HepG2 (cell line): ENCODE results near the gene NUAK2. TPM values are rescaled to one million over a fixed set of nuclear protein-coding genes. Genes with fewer than 3 reads are reported as not detected.

Source experiments
- ATAC-seq: fragments of 200-7000 bp; cut with Tn5 transposase; 3 replicates; pipeline ENCODE4 v1.9.1; 2020; ENCODE audit warnings: mild to moderate bottlenecking, moderate library complexity
- BruUV-seq: library from RNA; stranded (reverse); fragments of 400-500 nt; replicated peaks from 2 replicates; lab custom pipeline; 2021; lab: Mats Ljungman, UMichigan
- CTCF ChIA-PET: fragments of 300-600 bp; formaldehyde crosslinking; extraction: SDS; loops from one replicate; lab custom pipeline; 2021; ENCODE audit warnings: low total read pairs, inconsistent platforms, low intra/inter-chr PET ratio; lab: Yijun Ruan, JAX
- POLR2A ChIA-PET: fragments of 350-600 bp; sonication (Branson Sonifier 250); formaldehyde crosslinking; loops from one replicate; lab custom pipeline; 2020; ENCODE audit warnings: antibody characterized with exemption, inconsistent platforms; lab: Yijun Ruan, JAX
- DNase-seq: peaks from one replicate; pipeline ENCODE4 v3.0.0-alpha.2; 2015; ENCODE audit warnings: low spot score
- FAIRE-seq: peaks from 3 replicates; lab custom pipeline; 2011; peaks lifted over from hg19 to GRCh38; lab: Jason Lieb, UNC
- H2AFZ ChIP-seq: one replicate; pipeline ENCODE4 v1.6.1; 2011; ENCODE audit warnings: low read length, inconsistent platforms
- H3K27ac ChIP-seq: fragments of 300-600 bp; 3 replicates; pipeline ENCODE4 v1.8.0; 2011; ENCODE audit warnings: mixed run types, mild to moderate bottlenecking, mixed read lengths, low read length, inconsistent platforms; ENCODE audit not compliant: insufficient read depth; ENCODE audit errors: extremely low read length
- H3K27me3 ChIP-seq, 2 experiments: fragments of 200-600 bp in 1 of 2; 2 replicates in 1 of 2; 3 replicates in 1 of 2; pipeline versions ENCODE4 v1.6.0 to v1.8.0; 2011; ENCODE audit warnings: low read length in 2 of 2, mild to moderate bottlenecking in 2 of 2, moderate library complexity in 2 of 2, inconsistent platforms in 1 of 2; ENCODE audit not compliant: insufficient read depth in 2 of 2, control insufficient read depth in 1 of 2
- H3K36me3 ChIP-seq, 2 experiments: fragments of 200-600 bp in 1 of 2; replicated peaks in 1 of 2; 2 replicates in 1 of 2; 3 replicates in 1 of 2; pipeline versions ENCODE4 v1.5.1 to v1.8.0; 2011; ENCODE audit warnings: low read length in 2 of 2, inconsistent platforms in 1 of 2; ENCODE audit not compliant: insufficient read depth in 2 of 2, control insufficient read depth in 1 of 2
- H3K4me1 ChIP-seq: 2 replicates; pipeline ENCODE4 v1.5.1; 2012; ENCODE audit warnings: low read length, inconsistent platforms; ENCODE audit not compliant: insufficient read depth
- H3K4me2 ChIP-seq: 2 replicates; pipeline ENCODE4 v1.6.0; 2011; ENCODE audit warnings: low read depth, low read length, inconsistent platforms
- H3K4me3 ChIP-seq, 3 experiments: fragments of 200-600 bp in 1 of 3; sonication (generic), shearing (Covaris generic) in 1 of 3; replicated peaks in 1 of 3; 2 replicates each; pipeline ENCODE4 v1.5.1; 2011 to 2016; ENCODE audit warnings: low read length in 3 of 3, inconsistent platforms in 2 of 3, low read depth in 2 of 3, mild to moderate bottlenecking in 2 of 3, control low read depth in 1 of 3, mixed read lengths in 1 of 3; ENCODE audit not compliant: insufficient read depth in 1 of 3
- H3K79me2 ChIP-seq: one replicate; pipeline ENCODE4 v1.6.1; 2011; ENCODE audit warnings: low read length, inconsistent platforms; ENCODE audit not compliant: insufficient read depth
- H3K9ac ChIP-seq: 2 replicates; pipeline ENCODE4 v1.6.0; 2011; ENCODE audit warnings: mild to moderate bottlenecking, low read depth, low read length, inconsistent platforms; ENCODE audit not compliant: insufficient read depth
- H3K9me3 ChIP-seq: 2 replicates; pipeline ENCODE4 v1.5.1; 2012; ENCODE audit warnings: mild to moderate bottlenecking, low read length
- H4K20me1 ChIP-seq: 2 replicates; pipeline ENCODE4 v1.6.0; 2011; ENCODE audit warnings: inconsistent platforms, mild to moderate bottlenecking, low read length, moderate library complexity; ENCODE audit not compliant: insufficient read depth
- ARID2 ChIP-seq: sonication (generic); formaldehyde crosslinking; IDR thresholded peaks from 2 replicates; pipeline ENCODE4 v1.8.1; 2022; ENCODE audit warnings: mild to moderate bottlenecking, missing genetic modification reagents, borderline replicate concordance
- CREBL2 ChIP-seq: sonication (generic); formaldehyde crosslinking; IDR thresholded peaks from 2 replicates; pipeline ENCODE4 v1.8.1; 2023; ENCODE audit warnings: missing genetic modification reagents, mild to moderate bottlenecking, borderline replicate concordance
- ETV6 ChIP-seq: sonication (generic); formaldehyde crosslinking; conservative IDR thresholded peaks from 2 replicates; pipeline ENCODE4 v1.4.0; 2020; ENCODE audit warnings: missing genetic modification reagents
- MAFF ChIP-seq: IDR thresholded peaks from 2 replicates; pipeline ENCODE4 v1.6.1; 2011; ENCODE audit warnings: low read depth, low read length, improper control_type of control experiment
- NFKBIZ ChIP-seq: IDR thresholded peaks from 2 replicates; pipeline ENCODE4 v1.6.1; 2018; ENCODE audit warnings: missing genetic modification reagents, missing compliant biosample characterization
- NFRKB ChIP-seq: fragments of 450-650 bp; IDR thresholded peaks from 2 replicates; pipeline ENCODE4 v1.6.1; 2017
- PRDM15 ChIP-seq: sonication (generic); formaldehyde crosslinking; IDR thresholded peaks from 2 replicates; pipeline ENCODE4 v1.4.0; 2020; ENCODE audit warnings: missing genetic modification reagents
- ZNF329 ChIP-seq: sonication (generic); formaldehyde crosslinking; IDR thresholded peaks from 2 replicates; pipeline ENCODE4 v1.9.0; 2021; ENCODE audit warnings: low read depth, mild to moderate bottlenecking, missing genetic modification reagents
- ZNF362 ChIP-seq: sonication (generic); formaldehyde crosslinking; IDR thresholded peaks from 2 replicates; pipeline ENCODE4 v1.4.0; 2020; ENCODE audit warnings: missing genetic modification reagents, mild to moderate bottlenecking, borderline replicate concordance
- ZNF574 ChIP-seq: sonication (generic); formaldehyde crosslinking; IDR thresholded peaks from 2 replicates; pipeline ENCODE4 v1.4.0; 2020; ENCODE audit warnings: missing genetic modification reagents
- ZNF749 ChIP-seq: sonication (generic); formaldehyde crosslinking; IDR thresholded peaks from 2 replicates; pipeline ENCODE4 v1.8.0; 2022; ENCODE audit warnings: mild to moderate bottlenecking, missing genetic modification reagents, moderate library complexity, borderline replicate concordance
- whole genome bisulfite sequencing: methylation state at CpG from one replicate; pipeline ENCODE4 v1.1.6; 2017; ENCODE audit warnings: low lambda C conversion rate; 5-methylcytosine and 5-hydroxymethylcytosine counted together
- in situ Hi-C: cut with HindIII; loops from 2 replicates; pipeline ENCODE4 v1.10.0; 2017; ENCODE audit warnings: low pct_unique_long_range_greater_than_20kb; ENCODE audit not compliant: extremely low pct_ligation_motif_present
- intact Hi-C: fragments of 100-400 bp; cut with micrococcal nuclease; formaldehyde crosslinking; loops from one replicate; pipeline ENCODE4 v1.10.0; 2022; ENCODE audit not compliant: unreplicated experiment
- polyA plus RNA-seq, 8 experiments: library from polyadenylated mRNA; depleted of rRNA in 3 of 8; stranded (reverse) in 7 of 8; unstranded in 1 of 8; fragments of >200 nt; fragmentation: Illumina TruSeq in 4 of 8; extraction: Trizol in 4 of 8; gene quantifications; 2 replicates each; pipeline versions ENCODE4 v1.2.1 to v1.2.3, GENCODE V29; 2011 to 2016; ENCODE audit warnings: low read depth in 4 of 8, missing spikeins in 1 of 8, mixed read lengths in 1 of 8; ENCODE audit not compliant: insufficient read depth in 1 of 8
- total RNA-seq, 5 experiments: library from RNA; depleted of rRNA; stranded (reverse); fragments of >200 nt; fragmentation: Illumina TruSeq; extraction: Trizol; gene quantifications; 2 replicates each; pipeline ENCODE4 v1.2.3, GENCODE V29; 2016; ENCODE audit warnings: low read depth in 1 of 5

Gene NUAK2
- total and polyA plus RNA-seq, 2 of the 13 experiments (the other 11 are each of a cell fraction or from before 2014, with no cell fraction given): 0.75 to 1.1 TPM

GRCh38 chr1:205293350-205294074 lies 28.0 kb downstream of the NUAK2 start (continued):
- 0 out of 2 replicates have a peak, but pooled peaks have one; percentile 13 for TF ChIP-seq ZNF574 (CRISPR knock-in tag)
- 0 out of 2 replicates have a peak, but pooled peaks have one; percentile 23 for TF ChIP-seq PRDM15 (CRISPR knock-in tag)

- Histone ChIP-seq H3K27ac (peak overlapping the region; percentile 17), H3K79me2 (no peaks in the 10 kb centered on the region), H3K27me3 (no peaks in the 10 kb centered on the region), H2AFZ (no peak overlapping the region), H4K20me1 (no peaks in the 10 kb centered on the region), H3K36me3 (no peaks in the 10 kb centered on the region), H3K9ac (no peak overlapping the region), H3K4me2 (no peak overlapping the region), H3K4me3 (no peak overlapping the region), H3K9me3 (no peaks in the 10 kb centered on the region), H3K4me1 (peaks cover 78% of the 10 kb centered on the region)
- ATAC-seq (no peak), DNase-seq (no peak), FAIRE-seq (no peak)
- ChIA-PET CTCF (no interaction called here), POLR2A (no interaction called here)
- BruUV-seq: no TSS peak
- 83% methylated on average over 5 of the region's 6 CpGs for WGBS
- TF ChIP-seq ARID2 (no peak), ETV6 (CRISPR knock-in tag) (no peak), CREBL2 (CRISPR knock-in tag) (no peak), MAFF (no peak), NFKBIZ (CRISPR knock-in tag) (no peak), NFRKB (no peak), ZNF749 (CRISPR knock-in tag) (no peak), ZNF329 (CRISPR knock-in tag) (no peak), ZNF362 (CRISPR knock-in tag) (no peak)
- intact Hi-C loops (no loop called here), in situ Hi-C loops (no loop called here)
Measured at GRCh38 chr1:205291596-205291995, 29.9 kb downstream of the NUAK2 start.
